ENCODE results near the gene LUZP1. TPM values are rescaled to one million over a fixed set of nuclear protein-coding genes. Genes with fewer than 3 reads are reported as not detected.

Gene LUZP1
- total RNA-seq, 6 experiments from 2014 or later = 47.3 to 55.6 (median 53.0) TPM

- H3K4me3 Mint-ChIP-seq = no peak overlapping the region
- H3K4me1 Mint-ChIP-seq (ENCODE audit: low read depth) = peaks cover 16% of the 10 kb centered on the region; the same call in 1 of the 2 replicates
- no peak for DNase-seq
- no peaks in the 10 kb centered on the region for H3K9me3 Mint-ChIP-seq
- no peak for TF ChIP-seq CTCF (IDR thresholded peaks at IDR 0.05)
- H3K36me3 Mint-ChIP-seq (ENCODE audit: low read depth) = peaks cover 16% of the 10 kb centered on the region
- no peaks in the 10 kb centered on the region; the same call in none of the 2 replicates for H3K27me3 Mint-ChIP-seq (ENCODE audit: insufficient read depth)
- H3K27ac Mint-ChIP-seq = peak overlapping the region; percentile 56
Observed at GRCh38 chr1:23062271-23062670, 106.4 kb downstream of the LUZP1 start.

GRCh38 chr1:23057301-23057700 is 111.4 kb downstream of the LUZP1 start:
- no peak for DNase-seq
- TF ChIP-seq CTCF (IDR thresholded peaks at IDR 0.05) = no peak
- Mint-ChIP-seq H3K4me3 (no peak overlapping the region), H3K9me3 (no peaks in the 10 kb centered on the region), H3K27me3 (ENCODE audit: insufficient read depth) (no peaks in the 10 kb centered on the region; the same call in none of the 2 replicates), H3K27ac (no peak overlapping the region), H3K36me3 (ENCODE audit: low read depth) (peaks cover 21% of the 10 kb centered on the region), H3K4me1 (ENCODE audit: low read depth) (peaks cover 14% of the 10 kb centered on the region; the same call in 1 of the 2 replicates)

- peaks cover 17% of the 10 kb centered on the region for H3K4me1 Mint-ChIP-seq (ENCODE audit: low read depth)
- no peaks in the 10 kb centered on the region for H3K9me3 Mint-ChIP-seq
- no peak overlapping the region for H3K4me3 Mint-ChIP-seq
- no peak overlapping the region for H3K27ac Mint-ChIP-seq
- no peak for TF ChIP-seq CTCF (IDR thresholded peaks at IDR 0.05)
- peaks cover 8% of the 10 kb centered on the region; the same call in 1 of the 2 replicates for H3K36me3 Mint-ChIP-seq (ENCODE audit: low read depth)
- H3K27me3 Mint-ChIP-seq (ENCODE audit: insufficient read depth) = no peaks in the 10 kb centered on the region
- DNase-seq = no peak
Observed at GRCh38 chr1:23051290-23051909, 117.3 kb downstream of the LUZP1 start.

GRCh38 chr1:23050201-23050600 is 118.5 kb downstream of the LUZP1 start:
- H3K4me1 Mint-ChIP-seq (ENCODE audit: low read depth) = peaks cover 24% of the 10 kb centered on the region
- DNase-seq = no peak
- H3K4me3 Mint-ChIP-seq = no peak overlapping the region
- H3K36me3 Mint-ChIP-seq (ENCODE audit: low read depth) = peaks cover 13% of the 10 kb centered on the region; the same call in 1 of the 2 replicates
- no peaks in the 10 kb centered on the region for H3K27me3 Mint-ChIP-seq (ENCODE audit: insufficient read depth)
- H3K9me3 Mint-ChIP-seq = no peaks in the 10 kb centered on the region
- no peak overlapping the region for H3K27ac Mint-ChIP-seq
- TF ChIP-seq CTCF (IDR thresholded peaks at IDR 0.05) = no peak

- no peaks in the 10 kb centered on the region for H3K27me3 Mint-ChIP-seq (ENCODE audit: insufficient read depth)
- no peak overlapping the region for H3K27ac Mint-ChIP-seq
- TF ChIP-seq CTCF (IDR thresholded peaks at IDR 0.05) = no peak
- peaks cover 13% of the 10 kb centered on the region; the same call in 1 of the 2 replicates for H3K36me3 Mint-ChIP-seq (ENCODE audit: low read depth)
- H3K9me3 Mint-ChIP-seq = no peaks in the 10 kb centered on the region
- no peak for DNase-seq
- no peak overlapping the region for H3K4me3 Mint-ChIP-seq
- peaks cover 18% of the 10 kb centered on the region for H3K4me1 Mint-ChIP-seq (ENCODE audit: low read depth)
Observed at GRCh38 chr1:23044035-23044434, 124.6 kb downstream of the LUZP1 start.

Data from HFFc6 (cell line).